Measurements from ENCODE around the gene PFKFB4. TPM values are rescaled to one million over a fixed set of nuclear protein-coding genes. Genes with fewer than 3 reads are reported as not detected.
"Not testable (repeated sequence)": the region's sequence is repeated elsewhere in the genome, so short reads cannot be mapped to it uniquely, and the experiment has no call there.

The PFKFB4 gene
- total RNA-seq, 2 donors from 2014 or later, result 0.59 to 1.2 TPM

DNA sequence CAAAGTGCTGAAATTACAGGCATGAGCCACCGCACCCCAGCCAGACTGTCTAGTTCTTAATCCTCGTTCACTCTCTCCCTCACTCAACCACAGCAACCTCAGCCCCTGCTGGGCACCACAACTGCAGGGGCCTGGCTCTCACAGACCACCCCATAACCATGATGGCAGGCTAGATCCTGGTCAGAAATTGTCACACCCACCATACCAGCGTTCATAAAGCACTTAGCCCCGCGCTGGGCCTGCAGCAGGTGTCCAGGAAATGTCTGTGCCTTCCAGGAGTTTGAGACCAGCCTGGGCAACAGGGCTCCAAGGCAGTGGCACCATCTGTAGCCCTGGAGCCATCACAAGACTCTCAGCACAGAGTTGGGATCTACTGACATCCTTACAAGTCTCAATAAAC lies 54.5 kb downstream of the PFKFB4 start:
- no peak for DNase-seq (ENCODE audit: low spot score)
- Histone ChIP-seq H3K27me3 (no peaks in the 10 kb centered on the region), H3K4me1 (peaks cover 0 to 26% of the 10 kb centered on the region in 2 donors), H3K9me3 (no peaks in the 10 kb centered on the region), H3K36me3 (no peaks in the 10 kb centered on the region), H3K27ac (no peak overlapping the region), H3K4me3 (no peak overlapping the region)
- TF ChIP-seq, protein P1, sequence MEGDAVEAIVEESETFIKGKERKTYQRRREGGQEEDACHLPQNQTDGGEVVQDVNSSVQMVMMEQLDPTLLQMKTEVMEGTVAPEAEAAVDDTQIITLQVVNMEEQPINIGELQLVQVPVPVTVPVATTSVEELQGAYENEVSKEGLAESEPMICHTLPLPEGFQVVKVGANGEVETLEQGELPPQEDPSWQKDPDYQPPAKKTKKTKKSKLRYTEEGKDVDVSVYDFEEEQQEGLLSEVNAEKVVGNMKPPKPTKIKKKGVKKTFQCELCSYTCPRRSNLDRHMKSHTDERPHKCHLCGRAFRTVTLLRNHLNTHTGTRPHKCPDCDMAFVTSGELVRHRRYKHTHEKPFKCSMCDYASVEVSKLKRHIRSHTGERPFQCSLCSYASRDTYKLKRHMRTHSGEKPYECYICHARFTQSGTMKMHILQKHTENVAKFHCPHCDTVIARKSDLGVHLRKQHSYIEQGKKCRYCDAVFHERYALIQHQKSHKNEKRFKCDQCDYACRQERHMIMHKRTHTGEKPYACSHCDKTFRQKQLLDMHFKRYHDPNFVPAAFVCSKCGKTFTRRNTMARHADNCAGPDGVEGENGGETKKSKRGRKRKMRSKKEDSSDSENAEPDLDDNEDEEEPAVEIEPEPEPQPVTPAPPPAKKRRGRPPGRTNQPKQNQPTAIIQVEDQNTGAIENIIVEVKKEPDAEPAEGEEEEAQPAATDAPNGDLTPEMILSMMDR (IDR thresholded peaks at IDR 0.05), result no peak

DNA sequence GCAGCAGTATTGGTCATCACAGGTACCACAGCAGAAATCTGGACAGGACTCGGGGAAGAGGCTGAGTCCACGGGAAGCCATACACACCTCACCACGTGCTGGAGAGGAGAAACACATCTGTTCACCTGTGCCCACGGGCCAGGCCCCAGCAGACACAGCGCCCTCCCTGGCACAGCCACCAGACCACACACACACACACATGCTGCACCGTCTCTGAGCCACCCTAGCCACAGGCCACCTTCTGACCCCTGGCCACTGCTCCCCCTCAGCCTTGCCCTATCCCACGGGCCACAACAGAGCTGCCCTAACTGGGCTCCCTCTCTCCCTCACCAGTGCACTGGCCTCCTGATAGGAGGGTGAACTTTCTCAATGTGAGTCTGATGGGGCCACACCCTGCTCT lies 55.4 kb downstream of the PFKFB4 start:
- H3K36me3 ChIP-seq, result peaks cover 3% of the 10 kb centered on the region
- TF ChIP-seq, protein P1 (IDR thresholded peaks at IDR 0.05), result no peak
- DNase-seq (ENCODE audit: low spot score), result no peak
- H3K9me3 ChIP-seq, result no peaks in the 10 kb centered on the region
- no peaks in the 10 kb centered on the region for H3K27me3 ChIP-seq
- H3K4me3 ChIP-seq, result no peak overlapping the region
- H3K27ac ChIP-seq, result no peak overlapping the region
- H3K4me1 ChIP-seq, result peaks cover 0 to 26% of the 10 kb centered on the region in 2 donors

DNA sequence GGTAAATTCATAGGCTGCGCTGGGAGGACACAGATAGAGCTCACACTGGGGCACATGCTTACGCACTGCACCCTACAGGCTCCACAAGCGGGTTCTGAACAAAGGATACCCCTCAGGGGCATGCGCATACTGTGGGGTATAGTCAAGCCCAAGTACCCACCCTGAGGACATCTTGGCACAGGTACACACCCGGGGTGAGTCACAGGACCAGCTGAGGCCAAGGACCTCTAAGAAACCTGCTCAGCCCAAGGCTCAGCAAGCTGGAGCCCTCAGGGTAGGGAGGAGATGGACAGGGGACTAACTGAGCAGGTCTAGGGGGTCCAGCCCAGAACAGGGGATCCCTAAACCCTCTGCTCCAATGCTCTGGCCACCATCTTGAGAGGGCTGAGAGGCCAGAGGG lies 55.9 kb downstream of the PFKFB4 start:
- Histone ChIP-seq H3K4me1 (peaks cover 0 to 26% of the 10 kb centered on the region in 2 donors), H3K27me3 (no peaks in the 10 kb centered on the region), H3K9me3 (no peaks in the 10 kb centered on the region), H3K27ac (no peak overlapping the region), H3K4me3 (no peak overlapping the region), H3K36me3 (peaks cover 9% of the 10 kb centered on the region)
- TF ChIP-seq, protein P1 (IDR thresholded peaks at IDR 0.05), result no peak
- DNase-seq (ENCODE audit: low spot score), result no peak

DNA sequence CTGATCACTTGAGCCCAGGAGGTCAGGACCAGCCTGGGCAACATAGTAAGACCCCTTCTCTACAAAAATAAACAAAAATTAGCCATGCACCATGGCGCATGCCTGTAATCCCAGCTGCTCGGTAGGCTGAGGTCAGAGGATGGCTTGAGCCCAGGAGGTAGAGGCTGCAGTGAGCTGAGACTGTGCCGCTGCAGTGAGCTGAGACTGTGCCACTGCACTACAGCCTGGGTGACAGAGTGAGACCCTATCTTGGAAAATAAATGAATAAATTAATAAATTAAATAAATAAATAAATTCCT lies 63.5 kb downstream of the PFKFB4 start:
- DNase-seq (ENCODE audit: low spot score), result no peak
- Histone ChIP-seq H3K36me3 (peaks cover 12% of the 10 kb centered on the region), H3K4me1 (no peaks in the 10 kb centered on the region), H3K27me3 (no peaks in the 10 kb centered on the region), H3K27ac (no peak overlapping the region), H3K4me3 (no peak overlapping the region), H3K9me3 (no peaks in the 10 kb centered on the region)
- TF ChIP-seq, protein P1 (IDR thresholded peaks at IDR 0.05), result no peak

DNA sequence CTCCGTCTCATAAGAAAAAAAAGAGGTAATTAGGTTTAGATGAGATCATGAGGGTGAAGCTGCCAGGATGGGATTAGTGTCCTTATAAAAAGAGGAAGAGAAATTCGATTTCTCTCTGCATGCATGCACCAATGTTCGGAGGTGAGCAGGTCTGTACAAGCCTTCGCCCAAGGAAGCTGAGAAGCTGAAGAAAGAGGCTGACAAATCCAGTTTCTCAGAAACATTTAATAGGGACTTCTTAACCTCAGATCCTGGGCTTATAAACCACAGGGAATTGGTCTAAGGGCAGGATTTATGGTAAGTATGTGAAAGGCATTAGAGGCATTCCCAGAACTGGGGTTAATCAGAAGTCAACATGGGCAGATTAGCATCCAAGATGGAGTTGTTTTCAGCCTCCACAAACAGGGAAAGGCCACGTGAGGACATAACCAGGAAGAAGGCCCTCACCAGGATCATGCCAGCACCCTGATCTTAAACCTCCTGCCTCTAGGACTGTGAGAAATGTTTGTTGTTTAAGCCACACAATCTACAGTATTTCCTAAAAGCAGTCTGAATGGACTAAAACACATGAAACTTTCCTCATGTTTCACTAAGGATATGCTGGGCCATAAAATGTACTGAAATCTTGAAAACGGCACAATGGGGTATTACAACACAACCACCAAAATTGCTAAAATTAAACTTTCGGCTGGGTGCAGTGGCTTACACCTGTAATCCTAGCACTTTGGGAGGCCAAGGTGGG lies 64.0 kb downstream of the PFKFB4 start:
- no peaks in the 10 kb centered on the region for H3K4me1 ChIP-seq
- H3K4me3 ChIP-seq, result no peak overlapping the region
- DNase-seq (ENCODE audit: low spot score), result no peak
- H3K36me3 ChIP-seq, result peaks cover 12% of the 10 kb centered on the region
- H3K27me3 ChIP-seq, result no peaks in the 10 kb centered on the region
- H3K27ac ChIP-seq, result no peak overlapping the region
- H3K9me3 ChIP-seq, result no peaks in the 10 kb centered on the region
- TF ChIP-seq, protein P1 (IDR thresholded peaks at IDR 0.05), result no peak

DNA sequence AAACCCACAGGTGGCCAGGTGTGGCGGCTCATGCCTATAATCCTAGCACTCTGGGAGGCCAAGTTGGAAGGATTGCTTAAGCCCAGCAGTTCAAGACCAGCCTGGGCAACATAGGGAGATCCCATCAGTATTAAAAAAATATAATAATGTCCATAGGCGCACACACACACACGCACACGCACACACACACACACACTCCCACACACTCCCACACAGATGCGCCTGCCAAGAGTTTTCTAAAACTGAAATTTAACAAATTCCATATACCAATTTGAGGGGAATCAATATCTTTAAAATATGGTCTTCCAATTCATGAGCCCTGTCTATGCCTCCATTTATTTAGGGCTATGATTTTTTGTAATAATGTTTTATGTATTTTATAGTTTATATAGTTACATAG lies 69.7 kb downstream of the PFKFB4 start:
- DNase-seq (ENCODE audit: low spot score), result no peak
- TF ChIP-seq, protein P1 (IDR thresholded peaks at IDR 0.05), result no peak
- no peaks in the 10 kb centered on the region for H3K36me3 ChIP-seq
- H3K27me3 ChIP-seq, result no peaks in the 10 kb centered on the region
- H3K4me3 ChIP-seq, result no peak overlapping the region
- H3K4me1 ChIP-seq, result no peaks in the 10 kb centered on the region
- no peaks in the 10 kb centered on the region for H3K9me3 ChIP-seq
- H3K27ac ChIP-seq, result no peak overlapping the region

DNA sequence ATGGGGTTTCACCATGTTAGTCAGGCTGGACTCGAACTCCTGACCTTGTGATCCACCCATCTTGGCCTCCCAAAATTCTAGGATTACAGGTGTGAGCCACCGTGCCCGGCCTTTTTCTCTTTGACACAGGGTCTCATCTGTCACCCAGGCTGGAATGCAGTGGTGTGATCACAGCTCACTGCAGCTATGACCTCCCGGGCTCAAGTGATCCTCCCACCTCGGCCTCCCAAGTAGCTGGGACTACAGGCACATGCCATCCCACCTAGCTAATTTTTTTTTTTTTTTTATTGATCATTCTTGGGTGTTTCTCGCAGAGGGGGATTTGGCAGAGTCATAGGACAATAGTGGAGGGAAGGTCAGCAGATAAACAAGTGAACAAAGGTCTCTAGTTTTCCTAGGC lies 73.8 kb downstream of the PFKFB4 start:
- H3K27me3 ChIP-seq; H3K4me3 ChIP-seq; H3K36me3 ChIP-seq; H3K9me3 ChIP-seq; H3K27ac ChIP-seq; H3K4me1 ChIP-seq; DNase-seq (ENCODE audit: low spot score): not testable (repeated sequence)

DNA sequence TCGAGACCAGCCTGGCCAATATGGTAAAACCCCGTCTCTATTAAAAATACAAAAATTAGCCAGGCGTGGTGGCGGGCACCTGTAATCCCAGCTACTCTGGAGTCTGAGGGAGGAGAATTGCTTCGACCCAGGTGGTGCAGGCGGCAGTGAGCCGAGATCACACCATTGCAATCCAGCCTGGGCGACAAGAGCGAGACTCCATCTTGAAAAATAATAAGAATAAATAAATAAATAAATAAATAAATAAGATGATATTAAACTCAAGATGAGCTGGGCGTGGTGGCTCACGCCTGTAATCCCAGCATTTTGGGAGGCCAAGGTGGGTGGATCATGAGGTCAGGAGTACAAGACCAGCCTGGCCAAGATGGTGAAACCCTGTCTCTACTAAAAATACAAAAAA lies 75.7 kb downstream of the PFKFB4 start:
- H3K4me3 ChIP-seq; DNase-seq (ENCODE audit: low spot score); H3K9me3 ChIP-seq; H3K27ac ChIP-seq; H3K4me1 ChIP-seq; H3K27me3 ChIP-seq; H3K36me3 ChIP-seq: not testable (repeated sequence)
